ENCODE data around the gene TRPT1.

DNA sequence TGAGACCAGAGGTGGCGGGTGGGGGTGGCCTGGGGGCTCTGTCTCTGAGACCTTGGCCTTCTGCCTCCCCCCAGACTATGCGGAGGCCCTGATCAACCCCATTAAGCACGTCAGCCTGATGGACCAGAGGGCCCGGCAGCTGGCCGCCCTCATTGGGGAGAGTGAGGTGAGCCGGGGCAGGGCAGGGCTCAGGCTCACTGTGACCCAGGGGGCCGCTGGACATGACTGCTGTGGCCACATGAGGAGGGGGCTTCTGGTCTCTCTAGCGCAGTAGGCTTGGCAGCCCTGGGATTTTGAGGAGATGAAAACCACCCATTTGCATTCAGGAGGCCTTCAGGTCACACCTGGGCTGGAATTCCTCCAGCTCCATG is 37.9 kb upstream of the TRPT1 start:
- TF ChIP-seq CTCF (IDR thresholded peaks at IDR 0.05; ENCODE audit: insufficient read depth, low read depth, low read length) (no peak), EZH2 (IDR thresholded peaks at IDR 0.05; ENCODE audit: insufficient read depth, low read length) (no peak)
